Measurements from ENCODE around the gene ZBTB16.

DNA sequence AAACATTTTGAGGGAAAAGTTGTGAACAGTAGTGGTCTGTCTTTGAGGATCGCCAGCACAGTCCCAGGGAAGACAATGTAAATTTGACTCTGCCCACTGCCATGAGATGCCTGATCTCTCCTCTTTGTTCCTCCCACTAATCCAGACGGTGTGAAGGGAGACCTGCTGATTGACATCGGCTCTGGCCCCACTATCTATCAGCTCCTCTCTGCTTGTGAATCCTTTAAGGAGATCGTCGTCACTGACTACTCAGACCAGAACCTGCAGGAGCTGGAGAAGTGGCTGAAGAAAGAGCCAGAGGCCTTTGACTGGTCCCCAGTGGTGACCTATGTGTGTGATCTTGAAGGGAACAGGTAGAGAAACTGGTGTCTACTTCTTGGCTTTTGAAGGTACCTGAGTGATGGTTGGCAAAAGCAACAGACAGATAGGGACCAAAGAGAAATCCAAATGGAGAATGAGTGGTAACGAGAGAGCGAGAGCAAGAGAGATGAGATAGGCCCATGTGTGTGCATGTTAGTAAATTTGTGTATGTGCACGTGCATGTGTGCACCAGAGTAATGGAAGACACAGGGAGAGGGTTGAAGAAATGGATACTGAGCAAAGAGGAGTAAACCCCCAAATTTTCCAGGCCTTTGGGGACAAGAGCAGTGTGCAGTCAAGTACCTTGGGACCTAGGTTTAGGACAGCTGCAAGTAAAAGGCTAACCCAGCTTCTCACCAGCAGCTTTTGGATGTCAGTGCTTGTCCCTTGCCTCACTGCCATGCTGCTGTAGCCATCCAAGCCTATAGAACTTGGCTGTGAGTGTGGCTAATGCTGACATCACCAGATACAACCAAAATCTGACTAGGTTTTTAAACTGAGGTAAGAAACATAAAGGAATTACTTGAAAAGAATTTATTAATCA is 238.5 kb downstream of the ZBTB16 start:
- TF ChIP-seq CTCF (IDR thresholded peaks at IDR 0.05) (no peak), EZH2phosphoT487 (IDR thresholded peaks at IDR 0.05) (no peak), EZH2 (IDR thresholded peaks at IDR 0.05) (no peak)

Measured in neural progenitor cell (in vitro differentiated cells).